Right atrium auricular region (tissue), 2 donors: ENCODE results near the gene FOXL1. TPM values are rescaled to one million over a fixed set of nuclear protein-coding genes. Genes with fewer than 3 reads are reported as not detected.
"Not testable (repeated sequence)": the region's sequence is repeated elsewhere in the genome, so short reads cannot be mapped to it uniquely, and the experiment has no call there.

ENCODE experiments used
- DNase-seq: peaks from one replicate; pipeline ENCODE4 v3.0.0-alpha.2; 2019; ENCODE audit warnings: low spot score
- H3K27ac ChIP-seq, 2 donors: fragments of 200-600 bp; sonication (generic); 1 replicate in 1 of 2; 2 replicates in 1 of 2; pipeline ENCODE4 v1.5.1; 2016 to 2019
- H3K27me3 ChIP-seq, 2 donors: fragments of 200-600 bp; sonication (generic); one replicate each; pipeline versions ENCODE4 v1.5.1 to v1.6.0; 2017 to 2019
- H3K36me3 ChIP-seq: fragments of 200-600 bp; sonication (generic); one replicate; pipeline ENCODE4 v1.5.1; 2016
- H3K4me1 ChIP-seq, 2 donors: fragments of 200-600 bp; sonication (generic); one replicate each; pipeline versions ENCODE4 v1.5.1 to v1.6.0; 2017 to 2019
- H3K4me3 ChIP-seq, 2 donors: fragments of 200-600 bp; sonication (generic); 1 replicate in 1 of 2; 2 replicates in 1 of 2; pipeline ENCODE4 v1.5.1; 2017 to 2019; ENCODE audit warnings: mild to moderate bottlenecking in 1 of 2, moderate library complexity in 1 of 2
- H3K9me3 ChIP-seq, 2 donors: fragments of 200-600 bp; sonication (generic); one replicate each; pipeline ENCODE4 v1.5.1; 2019
- total RNA-seq, 2 donors: library from RNA; depleted of rRNA; stranded (reverse); fragments of >200 nt; gene quantifications; one replicate each; pipeline ENCODE4 v1.1.0, GENCODE V29; 2016
- TF ChIP-seq, protein P1 (sequence below), 2 donors: fragments of 200-600 bp; sonication (generic); IDR thresholded peaks; one replicate each; pipeline ENCODE4 v1.5.1; 2019; ENCODE audit warnings: antibody characterized with exemption in 2 of 2

The FOXL1 gene
- total RNA-seq, 2 donors from 2014 or later, result 0.85 to 1.3 TPM

GRCh38 chr16:86584071-86584685 is 5.8 kb downstream of the FOXL1 start:
- peaks cover 0 to 3% of the 10 kb centered on the region in 2 donors for H3K27me3 ChIP-seq
- no peak for DNase-seq
- no peak overlapping the region for H3K4me3 ChIP-seq
- peaks cover 0 to 2% of the 10 kb centered on the region in 2 donors for H3K4me1 ChIP-seq
- H3K27ac ChIP-seq, result peak overlapping the region in 1 of 2 donors; percentile 55
- H3K9me3 ChIP-seq, result no peaks in the 10 kb centered on the region
- TF ChIP-seq, protein P1, sequence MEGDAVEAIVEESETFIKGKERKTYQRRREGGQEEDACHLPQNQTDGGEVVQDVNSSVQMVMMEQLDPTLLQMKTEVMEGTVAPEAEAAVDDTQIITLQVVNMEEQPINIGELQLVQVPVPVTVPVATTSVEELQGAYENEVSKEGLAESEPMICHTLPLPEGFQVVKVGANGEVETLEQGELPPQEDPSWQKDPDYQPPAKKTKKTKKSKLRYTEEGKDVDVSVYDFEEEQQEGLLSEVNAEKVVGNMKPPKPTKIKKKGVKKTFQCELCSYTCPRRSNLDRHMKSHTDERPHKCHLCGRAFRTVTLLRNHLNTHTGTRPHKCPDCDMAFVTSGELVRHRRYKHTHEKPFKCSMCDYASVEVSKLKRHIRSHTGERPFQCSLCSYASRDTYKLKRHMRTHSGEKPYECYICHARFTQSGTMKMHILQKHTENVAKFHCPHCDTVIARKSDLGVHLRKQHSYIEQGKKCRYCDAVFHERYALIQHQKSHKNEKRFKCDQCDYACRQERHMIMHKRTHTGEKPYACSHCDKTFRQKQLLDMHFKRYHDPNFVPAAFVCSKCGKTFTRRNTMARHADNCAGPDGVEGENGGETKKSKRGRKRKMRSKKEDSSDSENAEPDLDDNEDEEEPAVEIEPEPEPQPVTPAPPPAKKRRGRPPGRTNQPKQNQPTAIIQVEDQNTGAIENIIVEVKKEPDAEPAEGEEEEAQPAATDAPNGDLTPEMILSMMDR (IDR thresholded peaks at IDR 0.05), result no peak
- H3K36me3 ChIP-seq, result no peaks in the 10 kb centered on the region

GRCh38 chr16:86584726-86585721 is 6.7 kb downstream of the FOXL1 start:
- no peaks in the 10 kb centered on the region for H3K4me1 ChIP-seq
- H3K36me3 ChIP-seq, result no peaks in the 10 kb centered on the region
- DNase-seq, result no peak
- H3K9me3 ChIP-seq, result no peaks in the 10 kb centered on the region
- H3K27ac ChIP-seq, result peak overlapping the region; percentile 55 to 59
- TF ChIP-seq, protein P1 (IDR thresholded peaks at IDR 0.05), result no peak
- H3K4me3 ChIP-seq, result no peak overlapping the region
- peaks cover 0 to 3% of the 10 kb centered on the region in 2 donors for H3K27me3 ChIP-seq

DNA sequence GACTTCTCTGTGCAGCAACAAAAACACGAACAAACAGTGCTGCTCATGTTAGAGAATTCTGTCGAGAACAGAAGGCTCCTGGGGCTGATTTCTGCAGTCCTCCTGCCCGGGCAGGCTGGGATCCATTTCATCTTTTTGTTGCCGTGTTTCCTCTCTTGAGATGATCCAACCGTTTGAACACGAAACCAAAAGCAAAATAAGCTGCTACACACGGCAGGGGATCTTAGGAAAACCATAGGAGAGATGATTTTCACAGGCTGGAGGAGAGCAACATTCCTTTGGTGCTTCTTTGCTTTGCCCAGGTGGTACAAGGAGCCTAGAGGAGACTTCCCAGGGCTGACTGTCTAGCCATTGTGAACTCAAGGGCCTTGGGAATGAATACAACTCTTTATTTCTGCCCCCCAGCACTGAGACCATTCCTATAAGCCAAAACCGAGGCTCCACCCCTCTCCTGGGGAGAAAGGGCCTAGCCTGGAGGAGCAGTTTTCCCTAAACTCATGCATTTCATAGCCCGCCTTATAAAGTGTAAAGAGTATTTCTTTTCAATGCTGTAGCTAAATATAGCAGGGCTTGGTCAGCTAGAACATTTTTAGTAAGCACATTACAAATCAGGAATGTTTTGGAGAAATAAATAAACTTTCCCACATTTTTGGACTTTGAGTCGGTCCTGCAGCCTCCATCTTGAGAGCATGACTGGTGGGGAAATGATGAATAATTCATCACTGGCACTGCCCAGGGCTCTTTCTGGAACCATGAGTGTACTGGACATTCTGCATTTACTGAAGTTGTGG is 7.7 kb downstream of the FOXL1 start:
- Histone ChIP-seq H3K27me3 (no peaks in the 10 kb centered on the region), H3K36me3 (no peaks in the 10 kb centered on the region), H3K4me1 (no peaks in the 10 kb centered on the region), H3K9me3 (no peaks in the 10 kb centered on the region), H3K4me3 (no peak overlapping the region), H3K27ac (peak overlapping the region; percentile 55 to 59)
- TF ChIP-seq, protein P1 (IDR thresholded peaks at IDR 0.05), result no peak
- DNase-seq, result no peak

- Histone ChIP-seq H3K27ac (no peak overlapping the region), H3K4me1 (no peaks in the 10 kb centered on the region), H3K27me3 (no peaks in the 10 kb centered on the region), H3K36me3 (no peaks in the 10 kb centered on the region), H3K9me3 (no peaks in the 10 kb centered on the region), H3K4me3 (no peak overlapping the region)
- DNase-seq, result no peak
- TF ChIP-seq, protein P1 (IDR thresholded peaks at IDR 0.05), result no peak
Measured at GRCh38 chr16:86587487-86587886, 9.1 kb downstream of the FOXL1 start.

- H3K27me3 ChIP-seq, H3K36me3 ChIP-seq, H3K4me3 ChIP-seq, H3K4me1 ChIP-seq, H3K27ac ChIP-seq, DNase-seq, H3K9me3 ChIP-seq: not testable (repeated sequence)
Measured at GRCh38 chr16:86587955-86588354, 9.6 kb downstream of the FOXL1 start.
